Testis (tissue), 2 donors: Measurements from ENCODE around the gene SEMA4D.

Experiments used
- POLR2A ChIP-seq: fragments of 450-650 bp; IDR thresholded peaks from one replicate; pipeline ENCODE4 v1.6.1; 2017; ENCODE audit warnings: antibody characterized with exemption, mild to moderate bottlenecking, moderate library complexity
- TF ChIP-seq, protein P1 (sequence below), 3 experiments: fragments of 450-650 bp in 2 of 3; fragments of 200-600 bp in 1 of 3; sonication (generic) in 1 of 3; IDR thresholded peaks; one replicate each; pipeline ENCODE4 v1.5.1; 2016 to 2019; ENCODE audit warnings: antibody characterized with exemption in 3 of 3, mild to moderate bottlenecking in 2 of 3, moderate library complexity in 1 of 3

DNA sequence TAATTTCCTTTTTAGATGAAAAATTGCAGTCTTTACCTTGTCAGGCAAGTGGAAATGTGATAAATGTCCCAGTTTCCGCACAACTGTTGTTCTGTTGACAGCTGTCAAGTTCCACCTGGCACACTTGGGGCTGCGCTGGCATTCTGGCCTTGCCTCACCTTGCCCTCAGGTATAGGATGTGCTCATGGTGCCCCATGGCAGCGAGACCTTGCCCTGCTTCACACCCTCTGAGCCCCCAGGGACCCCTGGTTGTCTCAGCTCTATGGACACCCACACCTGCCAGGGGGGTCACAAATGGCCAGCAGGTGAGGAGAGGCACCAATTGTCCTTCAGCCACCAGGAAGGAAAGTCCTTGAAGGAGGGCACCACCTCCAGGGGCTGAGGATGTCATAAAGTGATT, 37.5 kb upstream of the SEMA4D start:
- TF ChIP-seq, protein P1, sequence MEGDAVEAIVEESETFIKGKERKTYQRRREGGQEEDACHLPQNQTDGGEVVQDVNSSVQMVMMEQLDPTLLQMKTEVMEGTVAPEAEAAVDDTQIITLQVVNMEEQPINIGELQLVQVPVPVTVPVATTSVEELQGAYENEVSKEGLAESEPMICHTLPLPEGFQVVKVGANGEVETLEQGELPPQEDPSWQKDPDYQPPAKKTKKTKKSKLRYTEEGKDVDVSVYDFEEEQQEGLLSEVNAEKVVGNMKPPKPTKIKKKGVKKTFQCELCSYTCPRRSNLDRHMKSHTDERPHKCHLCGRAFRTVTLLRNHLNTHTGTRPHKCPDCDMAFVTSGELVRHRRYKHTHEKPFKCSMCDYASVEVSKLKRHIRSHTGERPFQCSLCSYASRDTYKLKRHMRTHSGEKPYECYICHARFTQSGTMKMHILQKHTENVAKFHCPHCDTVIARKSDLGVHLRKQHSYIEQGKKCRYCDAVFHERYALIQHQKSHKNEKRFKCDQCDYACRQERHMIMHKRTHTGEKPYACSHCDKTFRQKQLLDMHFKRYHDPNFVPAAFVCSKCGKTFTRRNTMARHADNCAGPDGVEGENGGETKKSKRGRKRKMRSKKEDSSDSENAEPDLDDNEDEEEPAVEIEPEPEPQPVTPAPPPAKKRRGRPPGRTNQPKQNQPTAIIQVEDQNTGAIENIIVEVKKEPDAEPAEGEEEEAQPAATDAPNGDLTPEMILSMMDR (IDR thresholded peaks at IDR 0.05): no peak
- no peak for TF ChIP-seq POLR2A
